Activated CD4-positive, alpha-beta T cell treated with anti-CD3 and anti-CD28 coated beads, Interleukin-2, amount 50 U/mL, for 48 hours (primary cell): ENCODE data around the gene ARHGEF7.

Source experiments
- DNase-seq, 2 experiments: peaks; one replicate each; pipeline ENCODE4 v3.0.0-alpha.2; 2020

The ARHGEF7 gene

GRCh38 chr13:111203736-111204389 is 88.8 kb downstream of the ARHGEF7 start:
- no peak for DNase-seq

GRCh38 chr13:111204438-111205177 is 89.5 kb downstream of the ARHGEF7 start:
- no peak for DNase-seq

GRCh38 chr13:111206148-111206547 is 91.0 kb downstream of the ARHGEF7 start:
- no peak for DNase-seq

- DNase-seq, result no peak
Measured at GRCh38 chr13:111209613-111210012, 94.5 kb downstream of the ARHGEF7 start.

- no peak for DNase-seq
Measured at GRCh38 chr13:111210091-111210490, 95.0 kb downstream of the ARHGEF7 start.

GRCh38 chr13:111210544-111211469 is 95.7 kb downstream of the ARHGEF7 start:
- no peak for DNase-seq

GRCh38 chr13:111211789-111212516 is 96.8 kb downstream of the ARHGEF7 start:
- no peak for DNase-seq

GRCh38 chr13:111212517-111212873 is 97.4 kb downstream of the ARHGEF7 start:
- DNase-seq, result no peak

- no peak for DNase-seq
Measured at GRCh38 chr13:111213964-111214726, 99.0 kb downstream of the ARHGEF7 start.

- no peak for DNase-seq
Measured at GRCh38 chr13:111215081-111216047, 100.3 kb downstream of the ARHGEF7 start.

- DNase-seq, result peak; percentile 39 to 48
Measured at GRCh38 chr13:111216166-111216960, 101.3 kb downstream of the ARHGEF7 start.

GRCh38 chr13:111217641-111218040 is 102.5 kb downstream of the ARHGEF7 start:
- no peak for DNase-seq

GRCh38 chr13:111219280-111219679 is 104.2 kb downstream of the ARHGEF7 start:
- DNase-seq, result no peak

GRCh38 chr13:111219950-111220349 is 104.8 kb downstream of the ARHGEF7 start:
- no peak for DNase-seq

GRCh38 chr13:111225166-111225565 is 110.1 kb downstream of the ARHGEF7 start:
- DNase-seq, result no peak

- no peak for DNase-seq
Measured at GRCh38 chr13:111225810-111226546, 110.9 kb downstream of the ARHGEF7 start.

- DNase-seq, result no peak
Measured at GRCh38 chr13:111227405-111227804, 112.3 kb downstream of the ARHGEF7 start.

GRCh38 chr13:111228262-111229144 is 113.4 kb downstream of the ARHGEF7 start:
- DNase-seq, result no peak
